ENCODE results near the gene CACNA1F.

The CACNA1F gene

GRCh38 chrX:49231333-49232000, 1.7 kb downstream of the CACNA1F start:
- Histone ChIP-seq H3K27me3 (ENCODE audit: insufficient read depth, low read depth, severe bottlenecking) (no peaks in the 10 kb centered on the region), H3K36me3 (peaks cover 18% of the 10 kb centered on the region), H3K4me3 (ENCODE audit: low read depth, low read length) (no peak overlapping the region), H3K9me3 (ENCODE audit: severe bottlenecking) (no peaks in the 10 kb centered on the region), H3K27ac (no peak overlapping the region)
- TF ChIP-seq CTCF (IDR thresholded peaks at IDR 0.05; ENCODE audit: low read depth, low read length) = no peak
- DNase-seq = no peak

DNA sequence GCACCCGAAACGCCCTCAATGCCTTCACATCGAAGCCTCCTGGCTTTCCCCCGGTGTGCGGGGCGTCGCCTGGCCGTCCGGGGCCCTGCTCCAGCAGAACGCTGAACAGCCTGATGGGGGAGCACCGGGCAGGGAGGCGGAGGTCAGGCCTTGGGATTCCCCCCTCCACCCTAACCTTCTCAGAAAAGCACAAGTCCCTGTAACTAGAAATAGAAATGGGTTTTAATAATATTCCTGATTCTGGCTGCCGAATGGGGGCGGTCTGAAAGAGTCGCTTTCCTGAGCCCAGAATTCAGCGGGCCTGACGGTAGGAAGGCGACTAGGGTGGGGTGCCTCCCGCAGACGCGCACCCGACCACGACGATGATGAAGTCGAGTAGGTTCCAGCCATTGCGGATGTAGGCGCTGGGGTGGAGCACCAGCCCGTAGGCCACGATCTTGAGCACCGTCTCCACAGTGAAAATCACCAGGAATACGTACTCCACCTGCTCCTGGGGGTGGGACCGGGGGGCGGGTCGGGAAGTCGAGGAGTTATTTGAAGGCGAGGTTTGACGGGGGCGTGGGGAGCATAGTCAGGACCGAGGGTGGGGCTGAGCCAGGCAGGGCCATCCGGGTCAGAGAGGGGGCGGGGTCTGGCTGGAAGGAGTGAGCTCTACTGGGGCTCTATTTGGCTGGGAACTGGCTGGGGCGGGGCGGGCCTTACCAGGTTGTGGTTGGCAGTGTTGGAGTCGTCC, 2.5 kb downstream of the CACNA1F start:
- Histone ChIP-seq H3K9me3 (ENCODE audit: severe bottlenecking) (no peaks in the 10 kb centered on the region), H3K36me3 (peaks cover 18% of the 10 kb centered on the region), H3K4me3 (ENCODE audit: low read depth, low read length) (no peak overlapping the region), H3K27me3 (ENCODE audit: insufficient read depth, low read depth, severe bottlenecking) (no peaks in the 10 kb centered on the region), H3K27ac (no peak overlapping the region)
- DNase-seq = no peak
- TF ChIP-seq CTCF (IDR thresholded peaks at IDR 0.05; ENCODE audit: low read depth, low read length) = no peak

DNA sequence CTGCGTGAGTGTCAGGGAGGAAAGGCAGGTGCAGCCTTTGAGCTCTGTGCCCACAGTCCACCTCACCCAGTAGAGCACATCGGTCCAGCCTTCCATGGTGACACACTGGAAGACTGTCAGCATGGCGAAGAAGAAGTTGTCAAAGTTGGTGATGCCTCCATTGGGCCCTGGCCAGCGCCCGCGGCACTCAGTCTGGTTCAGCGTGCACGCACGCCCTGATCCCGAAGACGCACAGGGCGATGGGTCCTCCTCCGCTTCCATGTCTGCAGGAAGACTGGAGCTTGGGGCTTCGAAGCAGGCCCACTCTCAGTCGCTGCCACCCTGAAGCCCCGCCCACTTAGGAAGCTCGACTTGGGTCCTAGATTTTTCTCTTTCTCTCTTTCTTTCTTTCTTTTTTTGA, 5.0 kb downstream of the CACNA1F start:
- no peaks in the 10 kb centered on the region for H3K9me3 ChIP-seq (ENCODE audit: severe bottlenecking)
- DNase-seq = no peak
- TF ChIP-seq CTCF (IDR thresholded peaks at IDR 0.05; ENCODE audit: low read depth, low read length) = no peak

DNA sequence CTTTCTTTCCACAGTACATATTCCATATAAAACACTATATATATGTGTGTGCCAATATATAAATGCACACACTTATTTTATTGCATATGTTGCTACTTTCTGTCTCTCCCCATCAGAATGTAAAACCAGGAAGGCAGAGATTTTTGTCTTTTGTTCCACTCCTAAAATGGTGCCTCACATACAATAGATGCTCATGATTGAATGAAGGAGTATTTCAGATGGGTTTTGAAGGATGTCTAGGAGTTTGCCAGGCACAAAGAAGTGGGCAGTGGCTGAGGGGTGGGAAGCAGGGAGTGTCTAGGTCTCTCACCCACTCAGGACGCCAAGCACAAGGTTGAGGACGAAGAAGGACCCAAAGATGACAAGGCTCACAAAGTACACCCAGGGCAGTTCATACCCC, 5.4 kb downstream of the CACNA1F start:
- DNase-seq = no peak
- Histone ChIP-seq H3K4me3 (ENCODE audit: low read depth, low read length) (no peak overlapping the region), H3K9me3 (ENCODE audit: severe bottlenecking) (no peaks in the 10 kb centered on the region), H3K36me3 (peaks cover 18% of the 10 kb centered on the region), H3K27ac (no peak overlapping the region), H3K27me3 (ENCODE audit: insufficient read depth, low read depth, severe bottlenecking) (no peaks in the 10 kb centered on the region)
- no peak for TF ChIP-seq CTCF (IDR thresholded peaks at IDR 0.05; ENCODE audit: low read depth, low read length)

More for the DNA sequence above, 5.0 kb downstream of the CACNA1F start:
- Histone ChIP-seq H3K4me3 (ENCODE audit: low read depth, low read length) (no peak overlapping the region), H3K27ac (no peak overlapping the region), H3K36me3 (peaks cover 18% of the 10 kb centered on the region), H3K27me3 (ENCODE audit: insufficient read depth, low read depth, severe bottlenecking) (no peaks in the 10 kb centered on the region)

- Histone ChIP-seq H3K4me3 (ENCODE audit: low read depth, low read length) (no peak overlapping the region), H3K9me3 (ENCODE audit: severe bottlenecking) (no peaks in the 10 kb centered on the region), H3K36me3 (peaks cover 18% of the 10 kb centered on the region), H3K27ac (no peak overlapping the region), H3K27me3 (ENCODE audit: insufficient read depth, low read depth, severe bottlenecking) (no peaks in the 10 kb centered on the region)
- no peak for TF ChIP-seq CTCF (IDR thresholded peaks at IDR 0.05; ENCODE audit: low read depth, low read length)
- no peak for DNase-seq
These were observed 6.2 kb downstream of the CACNA1F start for GRCh38 chrX:49226946-49227345.

Data from WERI-Rb-1 (cell line).